ENCODE data around the gene BEST3. TPM values are rescaled to one million over a fixed set of nuclear protein-coding genes. Genes with fewer than 3 reads are reported as not detected.
"Not testable (repeated sequence)": the region's sequence is repeated elsewhere in the genome, so short reads cannot be mapped to it uniquely, and the experiment has no call there.

BEST3 gene
- total RNA-seq, 4 donors from 2014 or later: not detected

GRCh38 chr12:69620077-69620476 lies 79.0 kb downstream of the BEST3 start:
- no peak for TF ChIP-seq CTCF (IDR thresholded peaks at IDR 0.05)
- ATAC-seq (ENCODE audit: low FRiP score) (no peak), DNase-seq (ENCODE audit: low spot score) (no peak)

GRCh38 chr12:69619050-69619449 lies 80.1 kb downstream of the BEST3 start:
- TF ChIP-seq CTCF (IDR thresholded peaks at IDR 0.05): no peak
- no peak for ATAC-seq (ENCODE audit: low FRiP score)
- no peak for DNase-seq (ENCODE audit: low spot score)

- ATAC-seq (ENCODE audit: low FRiP score) (no peak), DNase-seq (ENCODE audit: low spot score) (no peak)
- no peak for TF ChIP-seq CTCF (IDR thresholded peaks at IDR 0.05)
These were observed 83.1 kb downstream of the BEST3 start for GRCh38 chr12:69616025-69616424.

- no peak for DNase-seq (ENCODE audit: low spot score)
- TF ChIP-seq CTCF (IDR thresholded peaks at IDR 0.05): no peak
- ATAC-seq (ENCODE audit: low FRiP score): no peak
These were observed 85.8 kb downstream of the BEST3 start for GRCh38 chr12:69613351-69613750.

- TF ChIP-seq CTCF (IDR thresholded peaks at IDR 0.05): no peak
- no peak for ATAC-seq (ENCODE audit: low FRiP score)
- no peak for DNase-seq (ENCODE audit: low spot score)
These were observed 88.4 kb downstream of the BEST3 start, which contains the start of gene LRRC10 for GRCh38 chr12:69610729-69611128. Gene LRRC10, minus strand, starts transcription at chr12:69610907. Its CDS starts 69 bp downstream, at chr12:69610838.

GRCh38 chr12:69610126-69610525 lies 89.0 kb downstream of the BEST3 start:
- TF ChIP-seq CTCF (IDR thresholded peaks at IDR 0.05): no peak
- DNase-seq (ENCODE audit: low spot score) (no peak), ATAC-seq (ENCODE audit: low FRiP score) (no peak)

- DNase-seq (ENCODE audit: low spot score) (no peak), ATAC-seq (ENCODE audit: low FRiP score) (no peak)
- TF ChIP-seq CTCF (IDR thresholded peaks at IDR 0.05): no peak
These were observed 91.0 kb downstream of the BEST3 start for GRCh38 chr12:69608114-69608513.

- not testable (repeated sequence) for ATAC-seq (ENCODE audit: low FRiP score); DNase-seq (ENCODE audit: low spot score)
These were observed 94.8 kb downstream of the BEST3 start for GRCh38 chr12:69604275-69604674.

Data from omental fat pad (tissue), 4 donors.